ENCODE data around the gene CCDC92.

CCDC92 gene

DNA sequence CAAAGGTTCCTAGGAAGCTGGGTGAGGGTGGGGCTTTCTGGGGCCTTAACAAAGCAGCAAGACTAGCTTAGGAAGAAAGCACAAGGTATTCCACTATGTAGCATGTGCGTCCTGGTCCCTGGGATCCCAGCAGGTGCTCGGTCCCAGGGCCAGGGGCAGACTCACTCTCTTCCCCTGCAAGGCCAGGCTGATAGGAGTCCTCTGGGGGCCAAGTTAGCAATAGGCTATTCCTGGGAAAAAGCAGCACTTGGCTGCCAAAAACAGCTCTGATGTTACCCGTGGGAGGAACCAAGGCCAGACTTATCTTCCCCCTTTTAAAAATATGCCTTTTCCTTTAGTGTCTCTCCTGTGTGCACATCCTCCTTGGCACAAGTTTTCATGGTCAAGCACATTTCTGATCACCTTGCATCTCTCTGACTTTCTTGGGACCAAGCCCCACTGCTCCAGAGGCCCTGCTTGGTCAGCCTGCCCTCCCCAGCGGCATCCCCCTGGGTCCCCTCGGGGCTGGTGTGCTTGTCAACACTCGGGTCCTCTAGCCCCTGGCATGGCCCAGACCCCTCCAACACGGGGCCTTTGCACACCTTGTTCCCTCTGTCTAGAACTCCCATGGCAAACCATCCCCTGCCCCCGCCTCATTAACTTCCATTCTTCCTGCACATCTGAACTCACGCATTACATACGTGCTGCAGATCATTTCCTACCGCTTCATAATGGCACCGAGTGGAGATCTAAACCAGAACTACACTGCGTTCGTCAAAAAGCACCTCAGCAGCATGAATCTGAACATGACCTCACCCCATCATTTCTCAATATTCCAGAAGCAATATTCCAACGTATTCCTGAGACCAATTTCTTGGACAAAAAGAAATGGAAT lies 21.9 kb downstream of the CCDC92 start:
- no peak overlapping the region for H3K4me3 ChIP-seq (ENCODE audit: low read length)
- H3K27ac ChIP-seq (ENCODE audit: low read depth, low read length) = no peak overlapping the region
- H3K79me2 ChIP-seq (ENCODE audit: control insufficient read depth, low read length) = no peaks in the 10 kb centered on the region
- H3K27me3 ChIP-seq (ENCODE audit: control insufficient read depth, low read length) = peaks cover 3% of the 10 kb centered on the region; the same call in 1 of the 2 replicates
- H3K9me2 ChIP-seq (replicated peaks; ENCODE audit: control insufficient read depth, low read length) = no peaks in the 10 kb centered on the region
- no peaks in the 10 kb centered on the region for H3K36me3 ChIP-seq (ENCODE audit: control insufficient read depth, low read length)
- TF ChIP-seq, protein P1, sequence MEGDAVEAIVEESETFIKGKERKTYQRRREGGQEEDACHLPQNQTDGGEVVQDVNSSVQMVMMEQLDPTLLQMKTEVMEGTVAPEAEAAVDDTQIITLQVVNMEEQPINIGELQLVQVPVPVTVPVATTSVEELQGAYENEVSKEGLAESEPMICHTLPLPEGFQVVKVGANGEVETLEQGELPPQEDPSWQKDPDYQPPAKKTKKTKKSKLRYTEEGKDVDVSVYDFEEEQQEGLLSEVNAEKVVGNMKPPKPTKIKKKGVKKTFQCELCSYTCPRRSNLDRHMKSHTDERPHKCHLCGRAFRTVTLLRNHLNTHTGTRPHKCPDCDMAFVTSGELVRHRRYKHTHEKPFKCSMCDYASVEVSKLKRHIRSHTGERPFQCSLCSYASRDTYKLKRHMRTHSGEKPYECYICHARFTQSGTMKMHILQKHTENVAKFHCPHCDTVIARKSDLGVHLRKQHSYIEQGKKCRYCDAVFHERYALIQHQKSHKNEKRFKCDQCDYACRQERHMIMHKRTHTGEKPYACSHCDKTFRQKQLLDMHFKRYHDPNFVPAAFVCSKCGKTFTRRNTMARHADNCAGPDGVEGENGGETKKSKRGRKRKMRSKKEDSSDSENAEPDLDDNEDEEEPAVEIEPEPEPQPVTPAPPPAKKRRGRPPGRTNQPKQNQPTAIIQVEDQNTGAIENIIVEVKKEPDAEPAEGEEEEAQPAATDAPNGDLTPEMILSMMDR (IDR thresholded peaks at IDR 0.05; ENCODE audit: low read depth, low read length, poor library complexity, severe bottlenecking) = no peak
- no peak for TF ChIP-seq EZH2phosphoT487 (IDR thresholded peaks at IDR 0.05; ENCODE audit: borderline replicate concordance, low read length)
- H3K4me2 ChIP-seq (ENCODE audit: low read length) = no peak overlapping the region
- no peaks in the 10 kb centered on the region for H3F3A ChIP-seq (ENCODE audit: control insufficient read depth, insufficient read depth)
- H3K9me3 ChIP-seq (ENCODE audit: control insufficient read depth, insufficient read depth, low read length) = no peaks in the 10 kb centered on the region
- no peaks in the 10 kb centered on the region for H3K4me1 ChIP-seq (ENCODE audit: control insufficient read depth, low read length)
- no peaks in the 10 kb centered on the region for H4K20me1 ChIP-seq (ENCODE audit: control insufficient read depth, insufficient read depth, low read depth, low read length)

DNA sequence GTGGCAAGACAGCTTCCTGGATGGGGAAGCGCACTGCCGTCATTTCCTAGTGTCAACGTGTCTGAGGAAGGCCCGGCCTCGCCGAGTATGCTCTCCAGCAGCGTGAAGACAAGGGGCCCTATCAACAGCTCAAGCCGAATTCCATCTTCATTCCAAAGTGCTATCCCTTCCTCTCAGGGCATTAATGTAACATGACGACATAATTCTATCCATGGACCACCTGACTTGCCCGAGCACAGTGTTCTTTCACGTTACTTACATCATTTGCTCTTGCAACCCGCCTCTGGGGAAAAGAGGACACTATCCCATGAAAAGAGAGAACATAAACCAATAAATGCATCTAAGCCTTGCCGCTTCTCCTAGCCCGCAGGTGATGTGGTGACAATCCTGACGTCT lies 22.9 kb downstream of the CCDC92 start:
- no peaks in the 10 kb centered on the region for H3K79me2 ChIP-seq (ENCODE audit: control insufficient read depth, low read length)
- H3K36me3 ChIP-seq (ENCODE audit: control insufficient read depth, low read length) = no peaks in the 10 kb centered on the region
- no peaks in the 10 kb centered on the region for H4K20me1 ChIP-seq (ENCODE audit: control insufficient read depth, insufficient read depth, low read depth, low read length)
- H3F3A ChIP-seq (ENCODE audit: control insufficient read depth, insufficient read depth) = no peaks in the 10 kb centered on the region
- TF ChIP-seq, protein P1 (IDR thresholded peaks at IDR 0.05; ENCODE audit: low read depth, low read length, poor library complexity, severe bottlenecking) = no peak
- no peak for TF ChIP-seq EZH2phosphoT487 (IDR thresholded peaks at IDR 0.05; ENCODE audit: borderline replicate concordance, low read length)
- no peak overlapping the region for H3K4me2 ChIP-seq (ENCODE audit: low read length)
- H3K4me3 ChIP-seq (ENCODE audit: low read length) = no peak overlapping the region
- H3K27ac ChIP-seq (ENCODE audit: low read depth, low read length) = no peak overlapping the region
- H3K9me3 ChIP-seq (ENCODE audit: control insufficient read depth, insufficient read depth, low read length) = no peaks in the 10 kb centered on the region
- H3K27me3 ChIP-seq (ENCODE audit: control insufficient read depth, low read length) = peaks cover 3% of the 10 kb centered on the region; the same call in 1 of the 2 replicates
- no peaks in the 10 kb centered on the region for H3K9me2 ChIP-seq (replicated peaks; ENCODE audit: control insufficient read depth, low read length)
- H3K4me1 ChIP-seq (ENCODE audit: control insufficient read depth, low read length) = no peaks in the 10 kb centered on the region

DNA sequence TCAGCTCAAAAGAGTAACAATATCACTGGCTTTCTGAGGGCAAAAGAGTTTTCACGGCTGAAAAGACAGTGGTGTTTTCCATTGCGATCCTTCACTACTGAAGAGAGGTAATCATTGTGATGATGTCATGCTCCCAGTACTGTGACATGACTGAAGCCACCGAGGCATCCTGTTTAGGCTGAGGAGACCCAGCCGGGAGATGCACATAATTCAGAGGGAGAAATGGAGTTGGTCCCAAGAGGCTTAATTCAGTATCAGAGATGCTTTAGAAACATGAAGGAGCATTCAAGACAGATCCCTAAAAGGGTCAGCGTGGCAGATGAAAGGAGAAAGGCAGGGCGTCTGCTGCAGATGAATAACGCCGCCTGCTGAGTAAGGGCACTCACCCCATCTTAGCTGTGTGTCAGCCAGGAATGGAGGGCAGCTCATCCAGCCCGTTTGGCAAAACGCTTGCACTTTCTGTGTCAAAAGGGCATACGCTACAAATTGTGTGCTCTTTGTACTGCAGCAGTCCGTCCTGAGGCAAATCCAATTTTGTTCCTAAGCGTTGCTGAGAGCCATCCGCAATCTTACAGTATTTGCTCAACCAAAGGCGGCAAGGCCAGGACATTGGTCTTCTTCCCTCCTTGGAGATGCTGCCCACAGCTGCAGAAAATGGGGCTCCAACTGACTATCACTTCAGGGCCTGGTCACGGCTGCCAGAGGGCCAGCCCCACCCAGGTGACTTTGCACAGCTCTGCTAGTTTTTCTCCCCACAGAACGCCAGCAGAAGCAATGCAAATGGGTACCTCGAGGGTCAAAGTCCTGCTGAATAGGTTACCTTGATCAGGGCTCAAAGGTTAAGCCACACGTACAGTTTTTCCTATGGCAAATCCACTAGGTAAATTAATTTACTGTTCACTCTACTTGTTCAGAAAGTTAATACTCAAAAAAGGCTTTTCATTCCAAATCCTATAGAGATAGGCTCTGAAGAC lies 23.5 kb downstream of the CCDC92 start:
- Histone ChIP-seq H3K4me2 (ENCODE audit: low read length) (no peak overlapping the region), H3F3A (ENCODE audit: control insufficient read depth, insufficient read depth) (no peaks in the 10 kb centered on the region), H3K4me3 (ENCODE audit: low read length) (no peak overlapping the region), H3K4me1 (ENCODE audit: control insufficient read depth, low read length) (no peaks in the 10 kb centered on the region), H3K9me3 (ENCODE audit: control insufficient read depth, insufficient read depth, low read length) (no peaks in the 10 kb centered on the region), H3K9me2 (replicated peaks; ENCODE audit: control insufficient read depth, low read length) (no peaks in the 10 kb centered on the region), H3K36me3 (ENCODE audit: control insufficient read depth, low read length) (no peaks in the 10 kb centered on the region), H4K20me1 (ENCODE audit: control insufficient read depth, insufficient read depth, low read depth, low read length) (no peaks in the 10 kb centered on the region), H3K79me2 (ENCODE audit: control insufficient read depth, low read length) (no peaks in the 10 kb centered on the region), H3K27ac (ENCODE audit: low read depth, low read length) (no peak overlapping the region), H3K27me3 (ENCODE audit: control insufficient read depth, low read length) (peaks cover 3% of the 10 kb centered on the region; the same call in 1 of the 2 replicates)
- no peak for TF ChIP-seq EZH2phosphoT487 (IDR thresholded peaks at IDR 0.05; ENCODE audit: borderline replicate concordance, low read length)
